Activated naive CD4-positive, alpha-beta T cell treated with anti-CD3 and anti-CD28 coated beads, Interleukin-2, amount 50 U/mL, for 16 hours (primary cell): ENCODE measurements around the gene DYNLT4.
A peak's percentile ranks its signal among the peaks of the same experiment; 100 is the strongest.
"Not testable (repeated sequence)": the region's sequence is repeated elsewhere in the genome, so short reads cannot be mapped to it uniquely, and the experiment has no call there.

Experiments used
- DNase-seq: peaks from one replicate; pipeline ENCODE4 v3.0.0-alpha.2; 2020

The DYNLT4 gene

GRCh38 chr1:44808063-44808937 lies 1.1 kb upstream of the DYNLT4 start, which contains the start of gene BTBD19:
Gene BTBD19, plus strand, starts transcription at chr1:44808523. Its CDS starts 298 bp downstream, at chr1:44808821.
- DNase-seq: peak; percentile 77

GRCh38 chr1:44807364-44808062 lies 362 bp upstream of the DYNLT4 start:
- DNase-seq: peak; percentile 79

- DNase-seq: no peak
These were observed 987 bp downstream of the DYNLT4 start for GRCh38 chr1:44806025-44806703.

- no peak for DNase-seq
These were observed 1.7 kb downstream of the DYNLT4 start for GRCh38 chr1:44805311-44806024.

GRCh38 chr1:44803312-44804095 lies 3.6 kb downstream of the DYNLT4 start:
- DNase-seq: no peak

GRCh38 chr1:44803062-44803311 lies 4.2 kb downstream of the DYNLT4 start:
- no peak for DNase-seq

- DNase-seq: no peak
These were observed 4.7 kb downstream of the DYNLT4 start for GRCh38 chr1:44802306-44803061.

- DNase-seq: peak; percentile 60
These were observed 5.5 kb downstream of the DYNLT4 start for GRCh38 chr1:44801491-44802305.

GRCh38 chr1:44799770-44800584 lies 7.2 kb downstream of the DYNLT4 start, which contains the start of gene PLK3:
Gene PLK3, plus strand, starts transcription at chr1:44800377. Its CDS starts 87 bp downstream, at chr1:44800464.
- DNase-seq: peak; percentile 98

GRCh38 chr1:44798481-44799365 lies 8.4 kb downstream of the DYNLT4 start:
- no peak for DNase-seq

GRCh38 chr1:44797886-44798285 lies 9.3 kb downstream of the DYNLT4 start:
- DNase-seq: not testable (repeated sequence)

GRCh38 chr1:44792736-44793502 lies 14.2 kb downstream of the DYNLT4 start:
- DNase-seq: no peak

- DNase-seq: no peak
These were observed 16.0 kb downstream of the DYNLT4 start for GRCh38 chr1:44790968-44791801.

- no peak for DNase-seq
These were observed 18.9 kb downstream of the DYNLT4 start, which contains the start of gene BEST4 for GRCh38 chr1:44788120-44788860. Gene BEST4, minus strand, starts transcription at chr1:44788170. Its CDS starts 465 bp downstream, at chr1:44787705.

- DNase-seq: no peak
These were observed 19.6 kb downstream of the DYNLT4 start for GRCh38 chr1:44787506-44787905.
